GM23248 (cell line): ENCODE results near the gene DSC1.

ENCODE experiments used
- EZH2 ChIP-seq: fragments of 200-600 bp; sonication (generic); IDR thresholded peaks from 2 replicates; pipeline ENCODE4 v1.6.1; 2018; ENCODE audit warnings: antibody characterized with exemption, mild to moderate bottlenecking; ENCODE audit not compliant: insufficient read depth, poor library complexity, severe bottlenecking
- EZH2phosphoT487 ChIP-seq: fragments of 200-600 bp; sonication (generic); IDR thresholded peaks from 2 replicates; pipeline ENCODE4 v1.6.1; 2018; ENCODE audit warnings: antibody characterized with exemption, moderate library complexity, mild to moderate bottlenecking, low read depth; ENCODE audit not compliant: insufficient read depth

DNA sequence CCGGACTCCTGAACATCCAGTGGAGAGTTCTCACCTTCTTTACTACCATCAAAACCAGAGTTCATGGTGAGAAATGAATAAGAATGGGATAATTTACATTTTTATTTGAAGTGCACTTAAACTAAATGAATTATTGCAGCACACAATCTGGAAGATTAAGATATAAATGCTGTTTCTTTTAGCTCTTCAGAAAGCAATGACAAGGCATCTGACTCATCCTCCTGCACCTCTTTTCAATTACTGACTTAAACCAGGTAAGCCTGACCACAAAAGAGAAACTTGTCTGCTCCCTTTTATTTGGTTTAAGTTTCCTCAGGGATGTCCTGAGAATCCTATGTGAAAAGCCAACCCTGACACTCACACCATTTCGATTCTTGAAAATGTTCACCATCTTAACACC lies 59.7 kb downstream of the DSC1 start:
- TF ChIP-seq EZH2: no peak
- no peak for TF ChIP-seq EZH2phosphoT487
